ENCODE measurements around the gene CELA3B. TPM values are rescaled to one million over a fixed set of nuclear protein-coding genes. Genes with fewer than 3 reads are reported as not detected.

CELA3B gene
- total and polyA plus RNA-seq, 2 of the 13 experiments (the other 11 are each of a cell fraction or from before 2014, with no cell fraction given): 0.34 TPM; not detected in 1

DNA sequence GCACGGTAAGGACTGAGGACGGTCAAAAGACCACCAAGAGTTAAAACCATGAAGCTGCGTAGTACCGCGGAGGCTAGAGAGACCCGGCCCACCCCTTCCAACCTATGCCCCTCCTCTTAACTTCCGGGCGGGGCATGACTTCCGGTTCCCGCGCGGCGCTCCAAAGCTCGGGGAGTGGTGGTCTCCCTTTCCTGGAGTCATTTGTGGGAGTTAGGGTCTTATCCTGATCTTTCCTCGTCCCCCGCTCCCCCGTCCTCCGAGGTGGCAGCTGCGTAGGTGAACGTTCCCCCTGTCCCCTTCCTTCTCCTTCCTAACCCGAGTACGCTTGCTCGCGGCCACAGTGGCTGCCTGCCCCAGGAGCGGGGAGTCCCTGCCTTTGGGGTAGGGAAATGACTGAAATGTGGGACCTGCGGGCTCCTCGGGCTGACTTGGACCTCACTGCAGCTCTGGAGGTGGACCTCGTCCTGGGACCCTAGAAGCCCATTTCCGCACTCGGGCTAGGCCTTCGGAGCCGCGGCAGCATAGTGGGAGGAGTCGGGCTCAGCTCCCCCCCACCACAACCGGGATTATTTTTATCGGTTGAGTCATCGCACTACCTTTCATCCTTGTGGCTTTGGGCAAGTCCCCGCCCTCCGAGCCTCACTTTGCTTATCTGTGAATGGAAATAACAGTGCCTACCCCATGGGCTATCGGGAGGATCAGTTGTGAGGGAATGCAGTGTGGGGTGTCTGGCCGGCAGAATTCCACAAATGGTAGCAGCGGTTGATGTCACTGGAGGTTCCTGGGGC, 48.7 kb downstream of the CELA3B start (continued):
- TF ChIP-seq, protein P1, sequence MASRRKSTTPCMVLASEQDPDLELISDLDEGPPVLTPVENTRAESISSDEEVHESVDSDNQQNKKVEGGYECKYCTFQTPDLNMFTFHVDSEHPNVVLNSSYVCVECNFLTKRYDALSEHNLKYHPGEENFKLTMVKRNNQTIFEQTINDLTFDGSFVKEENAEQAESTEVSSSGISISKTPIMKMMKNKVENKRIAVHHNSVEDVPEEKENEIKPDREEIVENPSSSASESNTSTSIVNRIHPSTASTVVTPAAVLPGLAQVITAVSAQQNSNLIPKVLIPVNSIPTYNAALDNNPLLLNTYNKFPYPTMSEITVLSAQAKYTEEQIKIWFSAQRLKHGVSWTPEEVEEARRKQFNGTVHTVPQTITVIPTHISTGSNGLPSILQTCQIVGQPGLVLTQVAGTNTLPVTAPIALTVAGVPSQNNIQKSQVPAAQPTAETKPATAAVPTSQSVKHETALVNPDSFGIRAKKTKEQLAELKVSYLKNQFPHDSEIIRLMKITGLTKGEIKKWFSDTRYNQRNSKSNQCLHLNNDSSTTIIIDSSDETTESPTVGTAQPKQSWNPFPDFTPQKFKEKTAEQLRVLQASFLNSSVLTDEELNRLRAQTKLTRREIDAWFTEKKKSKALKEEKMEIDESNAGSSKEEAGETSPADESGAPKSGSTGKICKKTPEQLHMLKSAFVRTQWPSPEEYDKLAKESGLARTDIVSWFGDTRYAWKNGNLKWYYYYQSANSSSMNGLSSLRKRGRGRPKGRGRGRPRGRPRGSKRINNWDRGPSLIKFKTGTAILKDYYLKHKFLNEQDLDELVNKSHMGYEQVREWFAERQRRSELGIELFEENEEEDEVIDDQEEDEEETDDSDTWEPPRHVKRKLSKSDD (CRISPR knock-in tag; IDR thresholded peaks at IDR 0.05; ENCODE audit: low read depth): 0 out of 2 replicates have a peak, but pooled peaks have one; percentile 37
- TF ChIP-seq, protein P2, sequence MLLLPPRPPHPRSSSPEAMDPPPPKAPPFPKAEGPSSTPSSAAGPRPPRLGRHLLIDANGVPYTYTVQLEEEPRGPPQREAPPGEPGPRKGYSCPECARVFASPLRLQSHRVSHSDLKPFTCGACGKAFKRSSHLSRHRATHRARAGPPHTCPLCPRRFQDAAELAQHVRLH (CRISPR knock-in tag; IDR thresholded peaks at IDR 0.05; ENCODE audit: borderline replicate concordance, low read depth): peak; percentile 28; the same call in 1 of the 2 replicates
- TF ChIP-seq, protein P3, sequence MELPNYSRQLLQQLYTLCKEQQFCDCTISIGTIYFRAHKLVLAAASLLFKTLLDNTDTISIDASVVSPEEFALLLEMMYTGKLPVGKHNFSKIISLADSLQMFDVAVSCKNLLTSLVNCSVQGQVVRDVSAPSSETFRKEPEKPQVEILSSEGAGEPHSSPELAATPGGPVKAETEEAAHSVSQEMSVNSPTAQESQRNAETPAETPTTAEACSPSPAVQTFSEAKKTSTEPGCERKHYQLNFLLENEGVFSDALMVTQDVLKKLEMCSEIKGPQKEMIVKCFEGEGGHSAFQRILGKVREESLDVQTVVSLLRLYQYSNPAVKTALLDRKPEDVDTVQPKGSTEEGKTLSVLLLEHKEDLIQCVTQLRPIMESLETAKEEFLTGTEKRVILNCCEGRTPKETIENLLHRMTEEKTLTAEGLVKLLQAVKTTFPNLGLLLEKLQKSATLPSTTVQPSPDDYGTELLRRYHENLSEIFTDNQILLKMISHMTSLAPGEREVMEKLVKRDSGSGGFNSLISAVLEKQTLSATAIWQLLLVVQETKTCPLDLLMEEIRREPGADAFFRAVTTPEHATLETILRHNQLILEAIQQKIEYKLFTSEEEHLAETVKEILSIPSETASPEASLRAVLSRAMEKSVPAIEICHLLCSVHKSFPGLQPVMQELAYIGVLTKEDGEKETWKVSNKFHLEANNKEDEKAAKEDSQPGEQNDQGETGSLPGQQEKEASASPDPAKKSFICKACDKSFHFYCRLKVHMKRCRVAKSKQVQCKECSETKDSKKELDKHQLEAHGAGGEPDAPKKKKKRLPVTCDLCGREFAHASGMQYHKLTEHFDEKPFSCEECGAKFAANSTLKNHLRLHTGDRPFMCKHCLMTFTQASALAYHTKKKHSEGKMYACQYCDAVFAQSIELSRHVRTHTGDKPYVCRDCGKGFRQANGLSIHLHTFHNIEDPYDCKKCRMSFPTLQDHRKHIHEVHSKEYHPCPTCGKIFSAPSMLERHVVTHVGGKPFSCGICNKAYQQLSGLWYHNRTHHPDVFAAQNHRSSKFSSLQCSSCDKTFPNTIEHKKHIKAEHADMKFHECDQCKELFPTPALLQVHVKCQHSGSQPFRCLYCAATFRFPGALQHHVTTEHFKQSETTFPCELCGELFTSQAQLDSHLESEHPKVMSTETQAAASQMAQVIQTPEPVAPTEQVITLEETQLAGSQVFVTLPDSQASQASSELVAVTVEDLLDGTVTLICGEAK (IDR thresholded peaks at IDR 0.05): peak; percentile 79
- TF ChIP-seq, protein P3 (CRISPR knock-in tag; IDR thresholded peaks at IDR 0.05): no peak; the same call in 1 of the 2 replicates
- TF ChIP-seq MIER3 (CRISPR knock-in tag; IDR thresholded peaks at IDR 0.05; ENCODE audit: borderline replicate concordance) (0 out of 2 replicates have a peak, but pooled peaks have one; percentile 16), PCBP1 (IDR thresholded peaks at IDR 0.05; ENCODE audit: borderline replicate concordance, low read depth, low read length) (peak; percentile 74; the same call in 1 of the 2 replicates), SP2 (CRISPR knock-in tag; IDR thresholded peaks at IDR 0.05) (peak; percentile 81), MIER2 (CRISPR knock-in tag; IDR thresholded peaks at IDR 0.05) (no peak)
- TF ChIP-seq, protein P4, sequence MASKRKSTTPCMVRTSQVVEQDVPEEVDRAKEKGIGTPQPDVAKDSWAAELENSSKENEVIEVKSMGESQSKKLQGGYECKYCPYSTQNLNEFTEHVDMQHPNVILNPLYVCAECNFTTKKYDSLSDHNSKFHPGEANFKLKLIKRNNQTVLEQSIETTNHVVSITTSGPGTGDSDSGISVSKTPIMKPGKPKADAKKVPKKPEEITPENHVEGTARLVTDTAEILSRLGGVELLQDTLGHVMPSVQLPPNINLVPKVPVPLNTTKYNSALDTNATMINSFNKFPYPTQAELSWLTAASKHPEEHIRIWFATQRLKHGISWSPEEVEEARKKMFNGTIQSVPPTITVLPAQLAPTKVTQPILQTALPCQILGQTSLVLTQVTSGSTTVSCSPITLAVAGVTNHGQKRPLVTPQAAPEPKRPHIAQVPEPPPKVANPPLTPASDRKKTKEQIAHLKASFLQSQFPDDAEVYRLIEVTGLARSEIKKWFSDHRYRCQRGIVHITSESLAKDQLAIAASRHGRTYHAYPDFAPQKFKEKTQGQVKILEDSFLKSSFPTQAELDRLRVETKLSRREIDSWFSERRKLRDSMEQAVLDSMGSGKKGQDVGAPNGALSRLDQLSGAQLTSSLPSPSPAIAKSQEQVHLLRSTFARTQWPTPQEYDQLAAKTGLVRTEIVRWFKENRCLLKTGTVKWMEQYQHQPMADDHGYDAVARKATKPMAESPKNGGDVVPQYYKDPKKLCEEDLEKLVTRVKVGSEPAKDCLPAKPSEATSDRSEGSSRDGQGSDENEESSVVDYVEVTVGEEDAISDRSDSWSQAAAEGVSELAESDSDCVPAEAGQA (IDR thresholded peaks at IDR 0.05; ENCODE audit: low read depth): peak; percentile 53
- TF ChIP-seq, protein P4 (CRISPR knock-in tag; IDR thresholded peaks at IDR 0.05; ENCODE audit: borderline replicate concordance): no peak

Measured in HepG2 (cell line).